ENCODE results near the gene EEPD1. TPM values are rescaled to one million over a fixed set of nuclear protein-coding genes. Genes with fewer than 3 reads are reported as not detected.

EEPD1 gene
- total and polyA plus RNA-seq, 4 donors = 2.3 to 12.3 (median 7.1) TPM

- 95% methylated on average over 2 of the region's 2 CpGs for WGBS
- Histone ChIP-seq H3K27me3 (ENCODE audit: control insufficient read depth in 4 of 4, insufficient read depth in 4 of 4, low read length in 3 of 4) (no peaks in the 10 kb centered on the region), H3K9me3 (ENCODE audit: control insufficient read depth in 4 of 4, low read length in 3 of 4) (no peaks in the 10 kb centered on the region), H3K9ac (ENCODE audit: low read depth in 1 of 2, low read length in 2 of 2) (no peak overlapping the region), H3K4me1 (ENCODE audit: control insufficient read depth in 4 of 4, insufficient read depth in 4 of 4, low read length in 3 of 4) (peaks cover 0 to 4% (median 2%) of the 10 kb centered on the region in 4 donors), H3K36me3 (ENCODE audit: control insufficient read depth in 4 of 4, insufficient read depth in 3 of 4, low read depth in 1 of 4, low read length in 3 of 4) (no peaks in the 10 kb centered on the region), H3K27ac (ENCODE audit: low read depth in 1 of 2, low read length in 2 of 2) (no peak overlapping the region), H3K4me3 (ENCODE audit: low read depth in 1 of 3, low read length in 3 of 3) (no peak overlapping the region)
- no peak for DNase-seq (ENCODE audit: low spot score)
- TF ChIP-seq NR2F2 (IDR thresholded peaks at IDR 0.05) (no peak), REST (IDR thresholded peaks at IDR 0.05) (no peak), EGR1 (IDR thresholded peaks at IDR 0.05; ENCODE audit: low read depth in 2 of 2) (no peak), CTCF (IDR thresholded peaks at IDR 0.05; ENCODE audit: low read depth, low read length, missing input control) (no peak), JUND (IDR thresholded peaks at IDR 0.05) (no peak), HNF4A (conservative IDR thresholded peaks at IDR 0.05) (no peak), ATF3 (IDR thresholded peaks at IDR 0.05) (no peak), GABPA (IDR thresholded peaks at IDR 0.05 in 1 of 2, conservative IDR thresholded peaks at IDR 0.05 in 1 of 2) (no peak), RAD21 (IDR thresholded peaks at IDR 0.05) (no peak)
Measured at GRCh38 chr7:36112969-36113368, 40.1 kb upstream of the EEPD1 start.

GRCh38 chr7:36114355-36114754 lies 38.7 kb upstream of the EEPD1 start:
- 91% methylated on average over 1 of the region's 1 CpG for WGBS
- no peaks in the 10 kb centered on the region for H3K27me3 ChIP-seq (ENCODE audit: control insufficient read depth in 4 of 4, insufficient read depth in 4 of 4, low read length in 3 of 4)
- TF ChIP-seq SP1 (IDR thresholded peaks at IDR 0.05) (no peak), REST (IDR thresholded peaks at IDR 0.05) (no peak), HNF4G (IDR thresholded peaks at IDR 0.05) (no peak), TAF1 (conservative IDR thresholded peaks at IDR 0.05) (no peak), NR2F2 (IDR thresholded peaks at IDR 0.05) (no peak), FOXA2 (IDR thresholded peaks at IDR 0.05) (no peak), RXRA (IDR thresholded peaks at IDR 0.05) (no peak)

More at GRCh38 chr7:36114355-36114754, 38.7 kb upstream of the EEPD1 start:
- H3K9ac ChIP-seq (ENCODE audit: low read depth in 1 of 2, low read length in 2 of 2) = no peak overlapping the region
- peaks cover 0 to 5% (median 3%) of the 10 kb centered on the region in 4 donors for H3K4me1 ChIP-seq (ENCODE audit: control insufficient read depth in 4 of 4, insufficient read depth in 4 of 4, low read length in 3 of 4)
- no peak overlapping the region for H3K4me3 ChIP-seq (ENCODE audit: low read depth in 1 of 3, low read length in 3 of 3)
- H3K9me3 ChIP-seq (ENCODE audit: control insufficient read depth in 4 of 4, low read length in 3 of 4) = no peaks in the 10 kb centered on the region
- DNase-seq (ENCODE audit: low spot score) = no peak
- no peak overlapping the region for H3K27ac ChIP-seq (ENCODE audit: low read depth in 1 of 2, low read length in 2 of 2)
- peaks cover 0 to 1% (median 0%) of the 10 kb centered on the region in 4 donors for H3K36me3 ChIP-seq (ENCODE audit: control insufficient read depth in 4 of 4, insufficient read depth in 3 of 4, low read depth in 1 of 4, low read length in 3 of 4)

Data from liver (tissue), 9 donors.